ENCODE measurements around the gene NXPE3. TPM values are rescaled to one million over a fixed set of nuclear protein-coding genes. Genes with fewer than 3 reads are reported as not detected.
A peak's percentile ranks its signal among the peaks of the same experiment; 100 is the strongest.

NXPE3 gene
- total and polyA plus RNA-seq, 9 donors = 5.6 to 16.4 (median 13.1) TPM

GRCh38 chr3:101821503-101821902 is 42.5 kb downstream of the NXPE3 start:
- no peak overlapping the region for H3K27ac ChIP-seq
- H3K36me3 ChIP-seq = no peaks in the 10 kb centered on the region
- H3K27me3 ChIP-seq = no peaks in the 10 kb centered on the region
- H3K9me3 ChIP-seq = no peaks in the 10 kb centered on the region
- intact Hi-C loops (cut with DNase I) = no loop called here
- peaks cover 1% of the 10 kb centered on the region for H3K4me1 ChIP-seq (ENCODE audit: insufficient read depth)
- 98 to 100% (median 98%) methylated on average over 19 of the region's 19 CpGs for WGBS, 3 donors
- H3K4me3 ChIP-seq = no peak overlapping the region
- TF ChIP-seq CTCF (IDR thresholded peaks at IDR 0.05) (no peak), EP300 (IDR thresholded peaks at IDR 0.05) (no peak), POLR2A (IDR thresholded peaks at IDR 0.05) (no peak)
- DNase-seq = no peak

- 90 to 94% (median 93%) methylated on average over 5 of the region's 5 CpGs for WGBS, 3 donors
- no peaks in the 10 kb centered on the region for H3K36me3 ChIP-seq
Measured at GRCh38 chr3:101823525-101823924, 44.5 kb downstream of the NXPE3 start.

GRCh38 chr3:101824702-101825101 is 45.7 kb downstream of the NXPE3 start:
- DNase-seq = no peak
- Histone ChIP-seq H3K9me3 (no peaks in the 10 kb centered on the region), H3K36me3 (no peaks in the 10 kb centered on the region), H3K27me3 (no peaks in the 10 kb centered on the region), H3K4me3 (no peak overlapping the region), H3K4me1 (ENCODE audit: insufficient read depth) (peaks cover 3% of the 10 kb centered on the region), H3K27ac (no peak overlapping the region)
- intact Hi-C loops (cut with DNase I) = no loop called here
- 74 to 92% (median 74%) methylated on average over 3 of the region's 3 CpGs for WGBS, 3 donors
- TF ChIP-seq CTCF (IDR thresholded peaks at IDR 0.05) (no peak), POLR2A (IDR thresholded peaks at IDR 0.05) (no peak), EP300 (IDR thresholded peaks at IDR 0.05) (no peak)

More at GRCh38 chr3:101823525-101823924, 44.5 kb downstream of the NXPE3 start:
- no peaks in the 10 kb centered on the region for H3K9me3 ChIP-seq
- intact Hi-C loops (cut with DNase I) = no loop called here
- H3K27ac ChIP-seq = no peak overlapping the region
- H3K27me3 ChIP-seq = no peaks in the 10 kb centered on the region
- no peak for TF ChIP-seq POLR2A (IDR thresholded peaks at IDR 0.05)
- no peak for TF ChIP-seq EP300 (IDR thresholded peaks at IDR 0.05)
- TF ChIP-seq CTCF (IDR thresholded peaks at IDR 0.05) = no peak
- H3K4me1 ChIP-seq (ENCODE audit: insufficient read depth) = peaks cover 1% of the 10 kb centered on the region
- H3K4me3 ChIP-seq = no peak overlapping the region
- no peak for DNase-seq

- no peak for TF ChIP-seq EP300 (IDR thresholded peaks at IDR 0.05)
- TF ChIP-seq CTCF (IDR thresholded peaks at IDR 0.05) = no peak
- no peak for TF ChIP-seq POLR2A (IDR thresholded peaks at IDR 0.05)
- WGBS, 3 donors = 69 to 77% (median 71%) methylated on average over 2 of the region's 2 CpGs
- Histone ChIP-seq H3K4me1 (ENCODE audit: insufficient read depth) (peaks cover 5% of the 10 kb centered on the region), H3K36me3 (no peaks in the 10 kb centered on the region), H3K27me3 (no peaks in the 10 kb centered on the region), H3K4me3 (no peak overlapping the region), H3K27ac (peak overlapping the region in 1 of 2 donors; percentile 82), H3K9me3 (no peaks in the 10 kb centered on the region)
- intact Hi-C loops (cut with DNase I) = no loop called here
- DNase-seq = no peak
Measured at GRCh38 chr3:101825904-101826445, 47.0 kb downstream of the NXPE3 start.
